Erythroblast (primary cell): ENCODE data around the gene TMEM38B.

Source experiments
- DNase-seq, 2 experiments: peaks; one replicate each; lab custom pipeline; 2025; lab: John Stamatoyannopoulos, UW
- GATA1 ChIP-seq: IDR thresholded peaks from 2 replicates; pipeline ENCODE4 v1.6.1; 2011; ENCODE audit warnings: low read depth, mild to moderate bottlenecking, control low read depth, low read length, moderate library complexity
- POLR2A ChIP-seq: IDR thresholded peaks from 2 replicates; pipeline ENCODE4 v1.6.1; 2011; ENCODE audit warnings: mild to moderate bottlenecking, low read length

TMEM38B gene

GRCh38 chr9:105694190-105694847 lies at the start of gene TMEM38B:
TMEM38B (plus strand) TSS chr9:105694541; CDS start chr9:105694661, 120 bp downstream.
- DNase-seq, result peak; percentile 83 to 92
- TF ChIP-seq POLR2A, result peak; percentile 60
- no peak for TF ChIP-seq GATA1

- DNase-seq, result no peak
- no peak for TF ChIP-seq GATA1
- TF ChIP-seq POLR2A, result no peak
Measured at GRCh38 chr9:105646879-105647594, 47.3 kb upstream of the TMEM38B start.

- TF ChIP-seq POLR2A (no peak), GATA1 (no peak)
- DNase-seq, result peak; percentile 27 to 32
Measured at GRCh38 chr9:105647595-105648349, 46.6 kb upstream of the TMEM38B start.

- TF ChIP-seq POLR2A (no peak), GATA1 (no peak)
- no peak for DNase-seq
Measured at GRCh38 chr9:105651806-105652205, 42.5 kb upstream of the TMEM38B start.

- no peak for TF ChIP-seq POLR2A
- TF ChIP-seq GATA1, result no peak
- DNase-seq, result peak; percentile 34 to 42
Measured at GRCh38 chr9:105656131-105656921, 38.0 kb upstream of the TMEM38B start.

GRCh38 chr9:105658351-105658750 lies 36.0 kb upstream of the TMEM38B start:
- TF ChIP-seq GATA1, result no peak
- TF ChIP-seq POLR2A, result no peak
- DNase-seq, result no peak

GRCh38 chr9:105661011-105661410 lies 33.3 kb upstream of the TMEM38B start:
- DNase-seq, result no peak
- TF ChIP-seq GATA1 (no peak), POLR2A (no peak)

- DNase-seq, result no peak
- TF ChIP-seq GATA1, result no peak
- no peak for TF ChIP-seq POLR2A
Measured at GRCh38 chr9:105662184-105663104, 31.9 kb upstream of the TMEM38B start, which contains the start of gene TAL2. TAL2 (plus strand) TSS chr9:105662457; CDS start chr9:105662497, 40 bp downstream.

GRCh38 chr9:105663914-105664313 lies 30.4 kb upstream of the TMEM38B start:
- TF ChIP-seq POLR2A, result no peak
- TF ChIP-seq GATA1, result no peak
- DNase-seq, result no peak

GRCh38 chr9:105667867-105668266 lies 26.5 kb upstream of the TMEM38B start:
- no peak for DNase-seq
- TF ChIP-seq GATA1, result no peak

- TF ChIP-seq POLR2A (no peak), GATA1 (no peak)
- no peak for DNase-seq
Measured at GRCh38 chr9:105670315-105670714, 24.0 kb upstream of the TMEM38B start.

- TF ChIP-seq GATA1, result no peak
- no peak for TF ChIP-seq POLR2A
- no peak for DNase-seq
Measured at GRCh38 chr9:105670775-105671174, 23.6 kb upstream of the TMEM38B start.
